Brain pericyte (primary cell): Measurements from ENCODE around the gene RBM20.
"Not testable (repeated sequence)": the region's sequence is repeated elsewhere in the genome, so short reads cannot be mapped to it uniquely, and the experiment has no call there.

Experiments used
- DNase-seq: peaks from one replicate; pipeline ENCODE4 v3.0.0-alpha.2; 2012; ENCODE audit warnings: low read depth, low spot score

RBM20 gene

GRCh38 chr10:110704906-110705476 lies 60.9 kb downstream of the RBM20 start:
- DNase-seq = no peak

- not testable (repeated sequence) for DNase-seq
These were observed 61.5 kb downstream of the RBM20 start for GRCh38 chr10:110705596-110705995.

GRCh38 chr10:110706690-110707098 lies 62.6 kb downstream of the RBM20 start:
- no peak for DNase-seq

GRCh38 chr10:110708776-110709443 lies 64.8 kb downstream of the RBM20 start:
- DNase-seq = no peak

- no peak for DNase-seq
These were observed 65.3 kb downstream of the RBM20 start for GRCh38 chr10:110709444-110709828.

GRCh38 chr10:110709964-110710587 lies 65.9 kb downstream of the RBM20 start:
- DNase-seq = no peak

GRCh38 chr10:110710621-110711020 lies 66.5 kb downstream of the RBM20 start:
- DNase-seq = no peak

GRCh38 chr10:110711382-110711781 lies 67.2 kb downstream of the RBM20 start:
- no peak for DNase-seq

- no peak for DNase-seq
These were observed 70.2 kb downstream of the RBM20 start for GRCh38 chr10:110714356-110714755.

- no peak for DNase-seq
These were observed 73.8 kb downstream of the RBM20 start for GRCh38 chr10:110717781-110718589.

- DNase-seq = no peak
These were observed 77.4 kb downstream of the RBM20 start for GRCh38 chr10:110721406-110722038.

- DNase-seq = no peak
These were observed 79.2 kb downstream of the RBM20 start for GRCh38 chr10:110723224-110723891.

GRCh38 chr10:110724116-110724921 lies 80.2 kb downstream of the RBM20 start:
- no peak for DNase-seq

- no peak for DNase-seq
These were observed 80.8 kb downstream of the RBM20 start for GRCh38 chr10:110724937-110725336.

GRCh38 chr10:110725801-110726630 lies 81.9 kb downstream of the RBM20 start:
- no peak for DNase-seq

- not testable (repeated sequence) for DNase-seq
These were observed 83.6 kb downstream of the RBM20 start for GRCh38 chr10:110727785-110728184.

GRCh38 chr10:110730345-110731050 lies 86.4 kb downstream of the RBM20 start:
- no peak for DNase-seq

GRCh38 chr10:110733218-110733952 lies 89.2 kb downstream of the RBM20 start:
- no peak for DNase-seq
